ENCODE data around the gene MKNK2.

Gene MKNK2

DNA sequence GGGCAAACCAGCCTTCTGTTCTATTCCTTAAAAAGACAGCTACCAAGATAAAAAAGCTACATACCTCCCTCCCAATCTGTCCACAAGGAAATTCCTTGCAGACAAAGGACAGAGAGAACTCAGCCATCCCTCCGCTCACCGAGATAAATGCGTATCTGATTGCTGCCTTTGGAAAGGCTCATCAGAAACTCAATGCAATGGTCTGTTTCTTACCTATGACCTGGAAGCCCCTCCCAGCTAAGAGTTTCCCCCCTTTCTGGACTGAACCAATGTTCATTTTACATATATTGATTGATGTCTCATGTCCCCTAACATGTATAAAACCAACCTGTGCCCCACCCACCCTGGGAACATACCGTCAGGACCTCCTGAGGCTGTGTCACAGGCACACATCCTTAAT lies 47.2 kb downstream of the MKNK2 start:
- H3K27ac ChIP-seq: no peak overlapping the region
- peaks cover 15% of the 10 kb centered on the region for H3K36me3 ChIP-seq
- TF ChIP-seq, protein P1, sequence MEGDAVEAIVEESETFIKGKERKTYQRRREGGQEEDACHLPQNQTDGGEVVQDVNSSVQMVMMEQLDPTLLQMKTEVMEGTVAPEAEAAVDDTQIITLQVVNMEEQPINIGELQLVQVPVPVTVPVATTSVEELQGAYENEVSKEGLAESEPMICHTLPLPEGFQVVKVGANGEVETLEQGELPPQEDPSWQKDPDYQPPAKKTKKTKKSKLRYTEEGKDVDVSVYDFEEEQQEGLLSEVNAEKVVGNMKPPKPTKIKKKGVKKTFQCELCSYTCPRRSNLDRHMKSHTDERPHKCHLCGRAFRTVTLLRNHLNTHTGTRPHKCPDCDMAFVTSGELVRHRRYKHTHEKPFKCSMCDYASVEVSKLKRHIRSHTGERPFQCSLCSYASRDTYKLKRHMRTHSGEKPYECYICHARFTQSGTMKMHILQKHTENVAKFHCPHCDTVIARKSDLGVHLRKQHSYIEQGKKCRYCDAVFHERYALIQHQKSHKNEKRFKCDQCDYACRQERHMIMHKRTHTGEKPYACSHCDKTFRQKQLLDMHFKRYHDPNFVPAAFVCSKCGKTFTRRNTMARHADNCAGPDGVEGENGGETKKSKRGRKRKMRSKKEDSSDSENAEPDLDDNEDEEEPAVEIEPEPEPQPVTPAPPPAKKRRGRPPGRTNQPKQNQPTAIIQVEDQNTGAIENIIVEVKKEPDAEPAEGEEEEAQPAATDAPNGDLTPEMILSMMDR (IDR thresholded peaks at IDR 0.05; ENCODE audit: low read depth, low read length): no peak
- H3K4me3 ChIP-seq (ENCODE audit: low read depth, low read length): no peak overlapping the region
- DNase-seq: no peak
- no peaks in the 10 kb centered on the region for H3K27me3 ChIP-seq (ENCODE audit: insufficient read depth, low read depth, severe bottlenecking)
- no peaks in the 10 kb centered on the region for H3K9me3 ChIP-seq (ENCODE audit: severe bottlenecking)

DNA sequence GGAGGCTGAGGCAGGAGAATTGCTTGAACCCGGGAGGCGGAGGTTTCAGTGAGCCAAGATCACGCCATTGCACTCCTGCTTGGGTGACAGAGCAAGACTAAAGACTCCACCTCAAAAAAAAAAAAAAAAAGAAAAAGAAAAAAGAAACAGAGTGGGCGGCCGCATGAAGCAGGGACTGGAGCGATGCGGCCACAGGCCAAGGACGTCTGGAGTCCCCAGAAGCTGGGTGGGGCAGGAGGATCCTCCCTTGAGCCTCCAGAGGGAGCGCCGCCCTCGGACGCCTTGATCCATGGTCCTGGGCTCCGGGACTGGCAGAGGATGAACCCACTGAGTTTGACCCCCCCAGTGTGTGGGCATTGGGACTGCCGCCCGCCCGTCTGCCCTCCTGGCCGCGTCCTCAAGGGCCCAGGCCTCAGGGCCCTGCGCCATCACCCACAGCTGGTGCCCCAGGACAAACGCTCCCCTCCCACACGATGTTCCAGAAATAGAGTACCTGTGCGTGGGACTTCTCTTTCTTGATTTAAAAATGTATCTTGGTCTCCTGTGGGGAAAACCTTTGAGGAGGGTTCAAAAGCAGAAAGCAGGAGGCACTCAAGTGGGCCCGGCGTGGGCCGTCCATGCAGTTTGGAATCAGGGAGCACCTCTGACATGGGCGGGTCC lies 51.1 kb downstream of the MKNK2 start:
- Histone ChIP-seq H3K27ac (no peak overlapping the region), H3K27me3 (ENCODE audit: insufficient read depth, low read depth, severe bottlenecking) (no peaks in the 10 kb centered on the region), H3K4me3 (ENCODE audit: low read depth, low read length) (no peak overlapping the region), H3K9me3 (ENCODE audit: severe bottlenecking) (no peaks in the 10 kb centered on the region), H3K36me3 (peaks cover 41% of the 10 kb centered on the region)
- no peak for DNase-seq
- TF ChIP-seq, protein P1 (IDR thresholded peaks at IDR 0.05; ENCODE audit: low read depth, low read length): no peak

DNA sequence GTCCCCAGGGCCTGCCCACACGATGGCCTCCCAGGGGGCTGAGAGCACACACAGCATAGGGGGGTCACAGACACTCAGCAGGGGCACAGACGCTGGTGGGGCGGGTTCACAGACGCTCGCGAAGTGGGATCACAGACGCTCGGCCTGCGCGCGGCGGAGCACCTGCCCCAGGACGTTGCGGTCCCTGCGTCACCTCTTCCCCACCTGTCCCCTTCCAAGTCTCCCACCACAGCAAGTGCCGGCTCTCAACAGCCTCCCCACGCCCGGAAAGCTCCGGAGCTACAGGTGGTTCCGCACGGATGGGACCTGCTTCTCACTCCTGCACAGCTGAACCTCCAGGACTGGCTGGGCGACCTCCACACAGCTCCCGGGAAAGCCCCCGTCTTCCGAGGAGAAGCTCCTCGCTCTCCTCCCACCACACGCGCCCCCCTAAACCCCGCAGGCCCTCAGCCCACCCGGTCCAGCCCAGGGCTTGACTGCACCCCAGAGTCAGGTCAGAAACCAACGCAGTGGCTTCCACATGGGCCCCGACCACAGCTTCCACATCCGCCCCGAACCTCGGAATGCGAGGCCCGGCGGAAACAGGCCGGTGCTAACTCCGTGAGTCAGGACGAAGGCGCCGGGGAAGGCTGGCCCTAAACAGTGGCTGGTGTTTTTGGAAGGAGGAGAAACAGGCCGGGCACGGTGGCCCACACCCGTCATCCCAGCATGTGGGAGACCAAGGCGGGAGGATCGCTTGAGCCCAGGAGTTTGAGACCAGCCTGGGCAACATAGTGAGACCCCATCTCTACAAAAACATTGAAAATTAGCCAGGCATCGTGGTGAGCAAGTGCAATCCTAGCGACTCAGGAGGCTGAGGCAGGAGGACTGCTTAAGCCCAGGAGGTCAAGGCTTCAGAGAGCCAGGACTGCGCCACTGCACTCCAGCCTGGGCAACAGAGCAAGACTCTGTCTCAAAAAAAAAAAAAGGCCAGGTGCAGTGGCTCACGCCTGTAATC lies 52.0 kb downstream of the MKNK2 start:
- no peak for DNase-seq
- no peaks in the 10 kb centered on the region for H3K9me3 ChIP-seq (ENCODE audit: severe bottlenecking)
- no peak overlapping the region for H3K4me3 ChIP-seq (ENCODE audit: low read depth, low read length)
- no peak overlapping the region for H3K27ac ChIP-seq
- no peaks in the 10 kb centered on the region for H3K27me3 ChIP-seq (ENCODE audit: insufficient read depth, low read depth, severe bottlenecking)
- TF ChIP-seq, protein P1 (IDR thresholded peaks at IDR 0.05; ENCODE audit: low read depth, low read length): no peak
- peaks cover 50% of the 10 kb centered on the region for H3K36me3 ChIP-seq

DNA sequence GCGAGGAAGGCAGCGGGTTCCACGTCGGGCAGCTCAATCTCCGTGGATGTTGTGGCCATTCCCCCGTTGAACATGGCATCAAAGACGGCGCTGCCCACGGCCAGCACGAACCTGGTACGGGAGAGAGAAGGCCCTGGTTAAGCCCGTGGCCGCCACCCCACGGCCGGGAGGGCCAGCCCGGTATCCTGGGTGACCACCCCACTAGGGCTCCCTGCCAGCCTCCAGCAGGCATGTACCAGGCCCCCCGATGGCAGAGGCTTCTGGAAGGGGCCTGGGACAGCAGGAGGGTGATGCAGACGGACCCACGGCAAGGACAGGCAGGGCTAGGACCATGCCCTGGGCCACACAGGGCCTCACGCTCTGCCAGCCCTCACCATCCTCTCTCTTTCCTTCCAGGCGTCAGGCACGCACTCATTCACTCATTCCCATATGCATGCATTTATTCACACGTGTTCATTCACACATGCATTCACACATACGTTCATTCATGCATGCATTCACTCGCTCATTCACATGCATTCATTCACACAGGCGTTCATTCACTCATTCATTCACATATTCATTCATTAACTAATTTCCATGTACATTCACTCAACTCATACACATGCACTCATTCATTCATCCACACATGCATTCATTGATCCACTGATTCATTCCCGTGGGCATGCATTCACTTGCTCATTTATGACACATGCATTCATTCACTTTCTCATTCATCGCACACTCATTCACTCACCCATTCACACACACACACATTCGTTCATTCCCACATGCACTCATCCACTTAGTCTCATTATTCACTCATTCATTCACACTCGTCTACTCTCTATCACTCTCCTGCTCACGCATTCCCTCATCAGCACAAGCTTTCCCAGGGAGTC lies 53.5 kb downstream of the MKNK2 start:
- no peaks in the 10 kb centered on the region for H3K27me3 ChIP-seq (ENCODE audit: insufficient read depth, low read depth, severe bottlenecking)
- no peak overlapping the region for H3K27ac ChIP-seq
- TF ChIP-seq, protein P1 (IDR thresholded peaks at IDR 0.05; ENCODE audit: low read depth, low read length): no peak
- DNase-seq: no peak
- H3K9me3 ChIP-seq (ENCODE audit: severe bottlenecking): no peaks in the 10 kb centered on the region
- no peak overlapping the region for H3K4me3 ChIP-seq (ENCODE audit: low read depth, low read length)
- H3K36me3 ChIP-seq: peaks cover 59% of the 10 kb centered on the region

DNA sequence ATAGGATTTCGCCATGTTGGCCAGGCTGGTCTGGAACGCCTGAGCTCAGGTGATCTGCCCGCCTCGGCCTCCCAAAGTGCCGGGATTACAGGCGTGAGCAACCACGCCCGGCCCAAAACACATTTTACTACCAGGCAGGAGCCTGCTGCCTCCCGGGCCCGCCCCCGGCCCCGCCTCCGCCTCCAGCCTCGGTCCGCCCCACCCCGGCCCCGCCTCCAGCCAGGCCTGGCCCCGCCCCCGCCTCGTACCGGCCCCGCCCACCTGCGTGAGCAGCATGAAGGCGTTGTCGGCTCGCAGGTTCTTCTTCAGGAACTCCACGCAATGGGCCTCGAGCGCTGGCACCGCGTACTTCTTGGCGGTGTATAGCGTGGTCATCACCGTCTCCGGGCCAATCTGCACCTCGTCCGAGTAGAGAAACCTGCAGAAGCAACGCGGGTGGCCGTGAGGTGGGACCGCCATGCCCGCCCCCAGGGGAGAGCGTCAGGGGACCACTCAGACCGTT lies 58.2 kb downstream of the MKNK2 start:
- TF ChIP-seq, protein P1 (IDR thresholded peaks at IDR 0.05; ENCODE audit: low read depth, low read length): no peak
- Histone ChIP-seq H3K9me3 (ENCODE audit: severe bottlenecking) (no peaks in the 10 kb centered on the region), H3K27me3 (ENCODE audit: insufficient read depth, low read depth, severe bottlenecking) (no peaks in the 10 kb centered on the region), H3K27ac (no peak overlapping the region), H3K36me3 (peaks cover 85% of the 10 kb centered on the region), H3K4me3 (ENCODE audit: low read depth, low read length) (no peak overlapping the region)
- no peak for DNase-seq
